Measurements from ENCODE around the gene PRICKLE2.

GRCh38 chr3:64129106-64129505 lies 96.2 kb downstream of the PRICKLE2 start:
- TF ChIP-seq CTCF (IDR thresholded peaks at IDR 0.05), result no peak
- no peak for TF ChIP-seq POLR2AphosphoS5 (IDR thresholded peaks at IDR 0.05; ENCODE audit: low read depth, low read length)
- no peak for TF ChIP-seq TCF7L2 (IDR thresholded peaks at IDR 0.05; ENCODE audit: low read depth, low read length)
- no peak for TF ChIP-seq SIN3A (IDR thresholded peaks at IDR 0.05; ENCODE audit: borderline replicate concordance, insufficient read depth, low read depth, low read length)
